ENCODE measurements around the gene HMGXB4. TPM values are rescaled to one million over a fixed set of nuclear protein-coding genes. Genes with fewer than 3 reads are reported as not detected.

The HMGXB4 gene
- total and polyA plus RNA-seq, 2 of the 8 experiments (the other 6 are each of a cell fraction or from before 2014, with no cell fraction given) = 20.9 to 41.3 TPM

DNA sequence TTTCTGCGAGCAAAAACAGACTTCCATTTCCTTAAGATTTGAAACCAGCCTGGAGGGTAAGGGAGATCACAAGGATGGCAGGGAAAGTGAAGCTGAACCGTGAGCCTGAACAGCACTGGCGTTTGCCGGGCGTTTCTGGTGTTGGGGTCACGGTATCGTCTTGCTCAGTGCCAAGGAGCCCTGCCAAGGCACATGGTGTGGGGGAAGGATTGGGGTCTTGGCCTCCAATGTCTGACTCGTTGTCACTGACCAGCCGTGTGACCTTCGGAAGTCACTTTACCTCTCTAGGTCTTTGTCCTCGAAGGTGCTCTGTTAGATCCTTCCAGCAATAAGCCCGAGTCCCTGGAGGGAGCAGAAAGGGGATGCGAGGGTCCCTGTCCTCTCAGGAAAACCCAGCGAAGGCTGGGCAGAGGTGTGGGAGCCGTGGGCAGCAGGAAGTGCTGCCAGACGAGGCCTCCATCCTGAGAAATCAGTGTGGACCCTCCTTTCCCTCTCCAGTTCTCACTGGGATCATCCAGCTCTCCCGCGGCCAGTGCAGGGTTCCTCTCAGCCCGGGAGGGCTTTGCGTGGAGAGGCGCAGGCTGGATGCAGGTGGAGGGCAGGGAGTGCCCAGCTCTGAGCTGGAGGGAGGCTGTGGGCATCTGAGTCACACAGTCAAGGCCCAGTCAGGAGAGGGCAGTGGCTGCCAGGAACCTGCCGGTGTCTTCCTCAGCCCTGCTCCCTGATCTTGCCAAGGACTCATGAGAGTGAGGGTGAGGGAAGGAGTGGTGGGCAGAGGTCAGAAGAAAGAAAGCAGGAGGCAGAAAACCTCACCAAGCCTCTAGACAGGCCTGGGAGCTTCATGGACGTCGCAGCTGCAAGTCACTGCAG, 61.3 kb downstream of the HMGXB4 start (continued):
- TF ChIP-seq POLR2AphosphoS5 (IDR thresholded peaks at IDR 0.05; ENCODE audit: low read depth, low read length) (no peak), TBP (IDR thresholded peaks at IDR 0.05; ENCODE audit: low read depth, low read length) (no peak), BACH1 (IDR thresholded peaks at IDR 0.05; ENCODE audit: low read length) (no peak)
- TF ChIP-seq, protein P1, sequence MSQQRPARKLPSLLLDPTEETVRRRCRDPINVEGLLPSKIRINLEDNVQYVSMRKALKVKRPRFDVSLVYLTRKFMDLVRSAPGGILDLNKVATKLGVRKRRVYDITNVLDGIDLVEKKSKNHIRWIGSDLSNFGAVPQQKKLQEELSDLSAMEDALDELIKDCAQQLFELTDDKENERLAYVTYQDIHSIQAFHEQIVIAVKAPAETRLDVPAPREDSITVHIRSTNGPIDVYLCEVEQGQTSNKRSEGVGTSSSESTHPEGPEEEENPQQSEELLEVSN (IDR thresholded peaks at IDR 0.05) = no peak
- TF ChIP-seq, protein P2, sequence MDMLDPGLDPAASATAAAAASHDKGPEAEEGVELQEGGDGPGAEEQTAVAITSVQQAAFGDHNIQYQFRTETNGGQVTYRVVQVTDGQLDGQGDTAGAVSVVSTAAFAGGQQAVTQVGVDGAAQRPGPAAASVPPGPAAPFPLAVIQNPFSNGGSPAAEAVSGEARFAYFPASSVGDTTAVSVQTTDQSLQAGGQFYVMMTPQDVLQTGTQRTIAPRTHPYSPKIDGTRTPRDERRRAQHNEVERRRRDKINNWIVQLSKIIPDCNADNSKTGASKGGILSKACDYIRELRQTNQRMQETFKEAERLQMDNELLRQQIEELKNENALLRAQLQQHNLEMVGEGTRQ (IDR thresholded peaks at IDR 0.05; ENCODE audit: low read length) = no peak
- TF ChIP-seq, protein P3, sequence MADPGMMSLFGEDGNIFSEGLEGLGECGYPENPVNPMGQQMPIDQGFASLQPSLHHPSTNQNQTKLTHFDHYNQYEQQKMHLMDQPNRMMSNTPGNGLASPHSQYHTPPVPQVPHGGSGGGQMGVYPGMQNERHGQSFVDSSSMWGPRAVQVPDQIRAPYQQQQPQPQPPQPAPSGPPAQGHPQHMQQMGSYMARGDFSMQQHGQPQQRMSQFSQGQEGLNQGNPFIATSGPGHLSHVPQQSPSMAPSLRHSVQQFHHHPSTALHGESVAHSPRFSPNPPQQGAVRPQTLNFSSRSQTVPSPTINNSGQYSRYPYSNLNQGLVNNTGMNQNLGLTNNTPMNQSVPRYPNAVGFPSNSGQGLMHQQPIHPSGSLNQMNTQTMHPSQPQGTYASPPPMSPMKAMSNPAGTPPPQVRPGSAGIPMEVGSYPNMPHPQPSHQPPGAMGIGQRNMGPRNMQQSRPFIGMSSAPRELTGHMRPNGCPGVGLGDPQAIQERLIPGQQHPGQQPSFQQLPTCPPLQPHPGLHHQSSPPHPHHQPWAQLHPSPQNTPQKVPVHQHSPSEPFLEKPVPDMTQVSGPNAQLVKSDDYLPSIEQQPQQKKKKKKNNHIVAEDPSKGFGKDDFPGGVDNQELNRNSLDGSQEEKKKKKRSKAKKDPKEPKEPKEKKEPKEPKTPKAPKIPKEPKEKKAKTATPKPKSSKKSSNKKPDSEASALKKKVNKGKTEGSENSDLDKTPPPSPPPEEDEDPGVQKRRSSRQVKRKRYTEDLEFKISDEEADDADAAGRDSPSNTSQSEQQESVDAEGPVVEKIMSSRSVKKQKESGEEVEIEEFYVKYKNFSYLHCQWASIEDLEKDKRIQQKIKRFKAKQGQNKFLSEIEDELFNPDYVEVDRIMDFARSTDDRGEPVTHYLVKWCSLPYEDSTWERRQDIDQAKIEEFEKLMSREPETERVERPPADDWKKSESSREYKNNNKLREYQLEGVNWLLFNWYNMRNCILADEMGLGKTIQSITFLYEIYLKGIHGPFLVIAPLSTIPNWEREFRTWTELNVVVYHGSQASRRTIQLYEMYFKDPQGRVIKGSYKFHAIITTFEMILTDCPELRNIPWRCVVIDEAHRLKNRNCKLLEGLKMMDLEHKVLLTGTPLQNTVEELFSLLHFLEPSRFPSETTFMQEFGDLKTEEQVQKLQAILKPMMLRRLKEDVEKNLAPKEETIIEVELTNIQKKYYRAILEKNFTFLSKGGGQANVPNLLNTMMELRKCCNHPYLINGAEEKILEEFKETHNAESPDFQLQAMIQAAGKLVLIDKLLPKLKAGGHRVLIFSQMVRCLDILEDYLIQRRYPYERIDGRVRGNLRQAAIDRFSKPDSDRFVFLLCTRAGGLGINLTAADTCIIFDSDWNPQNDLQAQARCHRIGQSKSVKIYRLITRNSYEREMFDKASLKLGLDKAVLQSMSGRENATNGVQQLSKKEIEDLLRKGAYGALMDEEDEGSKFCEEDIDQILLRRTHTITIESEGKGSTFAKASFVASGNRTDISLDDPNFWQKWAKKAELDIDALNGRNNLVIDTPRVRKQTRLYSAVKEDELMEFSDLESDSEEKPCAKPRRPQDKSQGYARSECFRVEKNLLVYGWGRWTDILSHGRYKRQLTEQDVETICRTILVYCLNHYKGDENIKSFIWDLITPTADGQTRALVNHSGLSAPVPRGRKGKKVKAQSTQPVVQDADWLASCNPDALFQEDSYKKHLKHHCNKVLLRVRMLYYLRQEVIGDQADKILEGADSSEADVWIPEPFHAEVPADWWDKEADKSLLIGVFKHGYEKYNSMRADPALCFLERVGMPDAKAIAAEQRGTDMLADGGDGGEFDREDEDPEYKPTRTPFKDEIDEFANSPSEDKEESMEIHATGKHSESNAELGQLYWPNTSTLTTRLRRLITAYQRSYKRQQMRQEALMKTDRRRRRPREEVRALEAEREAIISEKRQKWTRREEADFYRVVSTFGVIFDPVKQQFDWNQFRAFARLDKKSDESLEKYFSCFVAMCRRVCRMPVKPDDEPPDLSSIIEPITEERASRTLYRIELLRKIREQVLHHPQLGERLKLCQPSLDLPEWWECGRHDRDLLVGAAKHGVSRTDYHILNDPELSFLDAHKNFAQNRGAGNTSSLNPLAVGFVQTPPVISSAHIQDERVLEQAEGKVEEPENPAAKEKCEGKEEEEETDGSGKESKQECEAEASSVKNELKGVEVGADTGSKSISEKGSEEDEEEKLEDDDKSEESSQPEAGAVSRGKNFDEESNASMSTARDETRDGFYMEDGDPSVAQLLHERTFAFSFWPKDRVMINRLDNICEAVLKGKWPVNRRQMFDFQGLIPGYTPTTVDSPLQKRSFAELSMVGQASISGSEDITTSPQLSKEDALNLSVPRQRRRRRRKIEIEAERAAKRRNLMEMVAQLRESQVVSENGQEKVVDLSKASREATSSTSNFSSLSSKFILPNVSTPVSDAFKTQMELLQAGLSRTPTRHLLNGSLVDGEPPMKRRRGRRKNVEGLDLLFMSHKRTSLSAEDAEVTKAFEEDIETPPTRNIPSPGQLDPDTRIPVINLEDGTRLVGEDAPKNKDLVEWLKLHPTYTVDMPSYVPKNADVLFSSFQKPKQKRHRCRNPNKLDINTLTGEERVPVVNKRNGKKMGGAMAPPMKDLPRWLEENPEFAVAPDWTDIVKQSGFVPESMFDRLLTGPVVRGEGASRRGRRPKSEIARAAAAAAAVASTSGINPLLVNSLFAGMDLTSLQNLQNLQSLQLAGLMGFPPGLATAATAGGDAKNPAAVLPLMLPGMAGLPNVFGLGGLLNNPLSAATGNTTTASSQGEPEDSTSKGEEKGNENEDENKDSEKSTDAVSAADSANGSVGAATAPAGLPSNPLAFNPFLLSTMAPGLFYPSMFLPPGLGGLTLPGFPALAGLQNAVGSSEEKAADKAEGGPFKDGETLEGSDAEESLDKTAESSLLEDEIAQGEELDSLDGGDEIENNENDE (IDR thresholded peaks at IDR 0.05; ENCODE audit: insufficient replicate concordance, low read length) = no peak

Measured in H1 (cell line).